Trophoblast cell (in vitro differentiated cells and primary cell): Measurements from ENCODE around the gene CD36.
A peak's percentile ranks its signal among the peaks of the same experiment; 100 is the strongest.

ENCODE experiments used
- DNase-seq, 2 donors: peaks; one replicate each; pipeline ENCODE4 v3.0.0-alpha.2; 2016
- H2AFZ ChIP-seq: 2 replicates; pipeline ENCODE4 v1.6.1; 2013; ENCODE audit warnings: low read length, moderate library complexity, mild to moderate bottlenecking; ENCODE audit not compliant: insufficient read depth, poor library complexity
- H2AK5ac ChIP-seq: 2 replicates; pipeline ENCODE4 v1.6.1; 2013; ENCODE audit warnings: mild to moderate bottlenecking, low read length
- H2BK120ac ChIP-seq: 2 replicates; pipeline ENCODE4 v1.6.1; 2013; ENCODE audit warnings: low read length, mild to moderate bottlenecking, moderate library complexity; ENCODE audit not compliant: insufficient read depth, poor library complexity
- H2BK12ac ChIP-seq: 2 replicates; pipeline ENCODE4 v1.6.1; 2013; ENCODE audit warnings: mild to moderate bottlenecking, low read length, moderate library complexity
- H2BK5ac ChIP-seq: 2 replicates; pipeline ENCODE4 v1.6.1; 2013; ENCODE audit warnings: low read length, low read depth, moderate library complexity, mild to moderate bottlenecking; ENCODE audit not compliant: poor library complexity
- H3K14ac ChIP-seq: 2 replicates; pipeline ENCODE4 v1.6.1; 2013; ENCODE audit warnings: mild to moderate bottlenecking, low read length
- H3K18ac ChIP-seq: 2 replicates; pipeline ENCODE4 v1.6.1; 2013; ENCODE audit warnings: mild to moderate bottlenecking, low read length
- H3K23ac ChIP-seq: 2 replicates; pipeline ENCODE4 v1.6.1; 2013; ENCODE audit warnings: low read length
- H3K27ac ChIP-seq: 2 replicates; pipeline ENCODE4 v1.5.1; 2013; ENCODE audit warnings: low read depth, mild to moderate bottlenecking, inconsistent platforms, low read length, moderate library complexity
- H3K27me3 ChIP-seq: 2 replicates; pipeline ENCODE4 v1.6.1; 2013; ENCODE audit warnings: inconsistent platforms, mild to moderate bottlenecking, low read length, moderate library complexity; ENCODE audit not compliant: insufficient read depth
- H3K36me3 ChIP-seq, 2 experiments: 1 replicate in 1 of 2; 2 replicates in 1 of 2; pipeline ENCODE4 v1.6.1; 2013; ENCODE audit warnings: low read length in 2 of 2, mild to moderate bottlenecking in 2 of 2, moderate library complexity in 1 of 2; ENCODE audit not compliant: insufficient read depth in 2 of 2, control insufficient read depth in 1 of 2
- H3K4ac ChIP-seq: 2 replicates; pipeline ENCODE4 v1.6.1; 2013; ENCODE audit warnings: low read depth, mild to moderate bottlenecking, low read length, moderate library complexity
- H3K4me1 ChIP-seq, 2 experiments: 1 replicate in 1 of 2; 2 replicates in 1 of 2; pipeline ENCODE4 v1.6.1; 2013; ENCODE audit warnings: low read length in 2 of 2, mild to moderate bottlenecking in 2 of 2, moderate library complexity in 1 of 2; ENCODE audit not compliant: insufficient read depth in 2 of 2, control insufficient read depth in 1 of 2
- H3K4me2 ChIP-seq: 2 replicates; pipeline ENCODE4 v1.6.1; 2013; ENCODE audit warnings: inconsistent platforms, mild to moderate bottlenecking, low read length, moderate library complexity
- H3K4me3 ChIP-seq: 2 replicates; pipeline ENCODE4 v1.5.1; 2013; ENCODE audit warnings: mild to moderate bottlenecking, low read depth, low read length, inconsistent platforms
- H3K79me1 ChIP-seq: one replicate; pipeline ENCODE4 v1.6.1; 2013; ENCODE audit warnings: low read length
- H3K79me2 ChIP-seq: 2 replicates; pipeline ENCODE4 v1.6.1; 2013; ENCODE audit warnings: low read length, mild to moderate bottlenecking; ENCODE audit not compliant: control insufficient read depth, insufficient read depth, poor library complexity
- H3K9ac ChIP-seq: 2 replicates; pipeline ENCODE4 v1.6.1; 2013; ENCODE audit warnings: mild to moderate bottlenecking, low read length
- H3K9me3 ChIP-seq: 2 replicates; pipeline ENCODE4 v1.6.1; 2013; ENCODE audit warnings: low read depth, mild to moderate bottlenecking, control low read depth, inconsistent platforms, low read length; ENCODE audit not compliant: insufficient read depth
- H4K12ac ChIP-seq: 2 replicates; pipeline ENCODE4 v1.6.1; 2013; ENCODE audit warnings: low read depth, mild to moderate bottlenecking, low read length, moderate library complexity
- H4K8ac ChIP-seq: 2 replicates; pipeline ENCODE4 v1.6.1; 2013; ENCODE audit warnings: low read depth, mild to moderate bottlenecking, low read length, moderate library complexity
- H4K91ac ChIP-seq: one replicate; pipeline ENCODE4 v1.6.1; 2013; ENCODE audit warnings: low read depth, mild to moderate bottlenecking, low read length, moderate library complexity
- WGBS: extraction: QIAGEN DNeasy Blood & Tissue Kit; methylation state at CpG from one replicate; pipeline ENCODE4 v1.1.7; 2013; ENCODE audit warnings: missing lambda C conversion rate; ENCODE audit not compliant: insufficient read length, insufficient coverage; ENCODE audit errors: extremely low coverage; 5-methylcytosine and 5-hydroxymethylcytosine counted together

The CD36 gene

DNA sequence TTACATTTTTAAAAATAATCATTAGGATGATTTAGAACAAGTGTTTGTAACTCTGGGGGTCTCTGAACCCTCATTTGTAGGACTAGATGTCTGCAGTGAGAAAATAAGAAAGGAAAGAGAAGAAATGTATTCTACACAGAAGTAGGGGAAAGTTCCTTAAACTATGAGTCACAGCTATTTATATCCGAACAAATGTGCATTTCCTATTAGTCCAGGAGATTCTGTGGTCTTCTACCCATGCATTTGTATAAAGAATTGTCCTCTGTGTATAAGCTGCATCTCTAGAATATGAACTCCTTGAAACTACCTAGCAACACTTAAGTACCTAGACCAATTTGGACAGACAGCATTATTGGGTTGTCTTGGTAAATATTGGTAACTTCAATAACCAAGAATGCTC, 15.9 kb upstream of the CD36 start:
- no peaks in the 10 kb centered on the region for H3K79me1 ChIP-seq
- no peak overlapping the region for H2AFZ ChIP-seq
- H3K18ac ChIP-seq = no peak overlapping the region

DNA sequence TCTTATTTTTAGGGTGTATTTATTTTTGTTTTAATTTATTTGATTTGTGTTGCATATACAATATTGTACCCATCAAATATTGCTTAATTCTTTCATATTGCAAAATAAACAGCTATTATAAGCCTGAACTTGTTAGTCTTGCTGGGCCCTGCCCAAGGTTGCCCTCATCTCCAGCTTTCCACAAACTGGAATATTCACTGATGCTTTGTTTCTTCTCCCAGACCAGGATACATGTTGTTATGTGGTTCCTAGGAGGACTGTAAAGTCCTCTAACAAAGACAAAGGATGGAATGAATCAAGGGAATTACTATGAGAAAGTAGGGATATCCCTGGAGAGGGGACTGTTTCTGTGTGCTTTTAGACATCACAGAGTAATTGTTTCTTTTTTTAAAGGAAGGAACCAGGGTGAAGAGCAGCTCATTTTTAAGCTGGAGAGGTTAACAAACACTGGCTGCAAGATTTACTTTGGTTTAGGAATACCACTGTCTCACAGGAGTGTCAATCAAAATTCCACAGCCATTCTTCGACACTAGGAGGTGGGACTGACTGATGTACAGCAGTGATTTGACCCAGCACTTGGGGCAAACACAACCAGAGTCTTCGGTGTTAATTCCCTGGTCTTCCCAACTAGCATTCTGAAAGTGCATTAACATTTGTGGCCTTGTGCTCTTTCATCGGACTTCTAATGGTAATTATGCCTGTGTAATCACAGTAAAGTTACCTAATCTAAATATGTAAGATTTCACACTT, 14.8 kb upstream of the CD36 start:
- H3K18ac ChIP-seq = no peak overlapping the region
- H3K79me2 ChIP-seq = no peaks in the 10 kb centered on the region
- H3K4ac ChIP-seq = no peak overlapping the region
- no peak overlapping the region for H3K4me2 ChIP-seq
- no peak overlapping the region for H3K14ac ChIP-seq
- H3K23ac ChIP-seq = no peak overlapping the region
- WGBS = no CpG with 5 or more reads among the region's 3 CpGs
- H3K36me3 ChIP-seq = no peaks in the 10 kb centered on the region
- H3K79me1 ChIP-seq = no peaks in the 10 kb centered on the region
- H2BK120ac ChIP-seq = no peak overlapping the region
- no peak overlapping the region for H3K4me3 ChIP-seq
- H3K9ac ChIP-seq = no peak overlapping the region
- H4K91ac ChIP-seq = no peak overlapping the region
- no peak overlapping the region for H2BK12ac ChIP-seq
- H2BK5ac ChIP-seq = no peak overlapping the region
- no peak overlapping the region for H2AK5ac ChIP-seq
- no peak overlapping the region for H4K12ac ChIP-seq
- H4K8ac ChIP-seq = peak overlapping the region; percentile 62
- no peak overlapping the region for H3K27ac ChIP-seq
- H3K27me3 ChIP-seq = no peaks in the 10 kb centered on the region
- H3K9me3 ChIP-seq = no peaks in the 10 kb centered on the region
- DNase-seq = no peak
- no peak overlapping the region for H2AFZ ChIP-seq
- peaks cover 0 to 2% of the 10 kb centered on the region in 2 experiments for H3K4me1 ChIP-seq

More for the DNA sequence above, 15.9 kb upstream of the CD36 start:
- Histone ChIP-seq H3K79me2 (no peaks in the 10 kb centered on the region), H3K9me3 (no peaks in the 10 kb centered on the region), H2AK5ac (no peak overlapping the region), H2BK12ac (no peak overlapping the region), H3K27ac (no peak overlapping the region), H4K91ac (no peak overlapping the region), H3K14ac (no peak overlapping the region), H3K9ac (no peak overlapping the region), H3K27me3 (no peaks in the 10 kb centered on the region), H3K4ac (no peak overlapping the region), H2BK120ac (no peak overlapping the region), H3K4me3 (no peak overlapping the region), H4K8ac (no peak overlapping the region), H3K23ac (no peak overlapping the region), H4K12ac (no peak overlapping the region), H2BK5ac (no peak overlapping the region), H3K4me1 (peaks cover 0 to 2% of the 10 kb centered on the region in 2 experiments), H3K36me3 (no peaks in the 10 kb centered on the region), H3K4me2 (no peak overlapping the region)
- no CpG with 5 or more reads among the region's 1 CpG for WGBS
- DNase-seq = no peak

DNA sequence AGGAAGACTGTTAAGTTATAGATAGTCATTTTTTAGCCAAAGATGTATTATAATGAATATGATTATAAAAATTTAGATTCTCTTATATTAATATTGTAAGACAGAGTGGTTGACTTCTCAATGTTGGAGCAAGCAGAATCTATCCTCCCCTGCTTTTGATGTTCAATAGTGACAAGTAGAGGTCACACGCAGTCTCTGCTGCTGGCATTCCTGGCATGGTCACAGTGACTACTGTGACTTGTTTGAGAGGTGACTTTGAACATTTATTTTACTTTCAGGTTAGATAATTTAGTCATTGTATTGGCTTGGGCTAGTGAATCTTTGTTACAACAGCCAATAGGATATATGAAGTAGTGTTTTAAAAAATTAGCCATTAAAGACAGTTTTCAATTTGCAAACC, 13.7 kb upstream of the CD36 start:
- no peak overlapping the region for H3K4me3 ChIP-seq
- H3K23ac ChIP-seq = no peak overlapping the region
- H3K18ac ChIP-seq = no peak overlapping the region
- no peak overlapping the region for H4K91ac ChIP-seq
- no peak overlapping the region for H3K4me2 ChIP-seq
- peaks cover 0 to 4% of the 10 kb centered on the region in 2 experiments for H3K4me1 ChIP-seq
- H3K27ac ChIP-seq = no peak overlapping the region
- no peaks in the 10 kb centered on the region for H3K79me2 ChIP-seq
- H3K9ac ChIP-seq = no peak overlapping the region
- H4K8ac ChIP-seq = no peak overlapping the region
- WGBS = no CpG with 5 or more reads among the region's 1 CpG
- no peak overlapping the region for H2BK5ac ChIP-seq
- H3K4ac ChIP-seq = no peak overlapping the region
- H2AFZ ChIP-seq = no peak overlapping the region
- H2AK5ac ChIP-seq = no peak overlapping the region
- H3K36me3 ChIP-seq = no peaks in the 10 kb centered on the region
- H2BK120ac ChIP-seq = no peak overlapping the region
- no peak overlapping the region for H3K14ac ChIP-seq
- H3K27me3 ChIP-seq = no peaks in the 10 kb centered on the region
- no peak overlapping the region for H4K12ac ChIP-seq
- DNase-seq = no peak
- no peak overlapping the region for H2BK12ac ChIP-seq
- H3K79me1 ChIP-seq = peaks cover 2% of the 10 kb centered on the region
- no peaks in the 10 kb centered on the region for H3K9me3 ChIP-seq

DNA sequence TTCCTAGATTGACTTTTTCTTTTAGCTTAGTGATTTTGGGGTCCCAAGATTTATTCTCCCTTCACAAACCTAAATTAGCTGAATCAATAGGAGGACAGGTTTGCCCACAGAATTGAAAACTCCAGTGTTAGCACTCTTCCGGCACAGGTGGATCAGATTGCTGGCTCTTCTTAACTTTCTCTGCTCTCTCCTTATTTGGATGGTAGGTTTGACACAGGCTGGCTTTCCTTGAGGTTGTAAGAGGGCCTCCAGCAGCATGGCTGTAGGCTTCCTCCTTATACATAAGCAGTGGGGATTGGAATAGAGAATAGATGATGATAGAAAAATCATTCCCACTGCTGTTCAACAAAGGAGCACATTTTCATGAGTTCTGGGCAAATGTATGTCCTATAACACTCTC, 9.4 kb upstream of the CD36 start:
- Histone ChIP-seq H2AFZ (no peak overlapping the region), H3K79me1 (peaks cover 2% of the 10 kb centered on the region), H4K12ac (no peak overlapping the region), H3K9ac (no peak overlapping the region), H3K27ac (peak overlapping the region; percentile 20), H3K4me1 (peaks cover 0 to 2% of the 10 kb centered on the region in 2 experiments), H3K36me3 (no peaks in the 10 kb centered on the region), H2AK5ac (no peak overlapping the region), H3K14ac (no peak overlapping the region), H3K27me3 (no peaks in the 10 kb centered on the region), H2BK12ac (no peak overlapping the region), H3K23ac (no peak overlapping the region), H3K4ac (no peak overlapping the region), H3K4me3 (no peak overlapping the region), H3K79me2 (no peaks in the 10 kb centered on the region), H4K91ac (no peak overlapping the region), H3K18ac (no peak overlapping the region), H2BK120ac (no peak overlapping the region), H3K4me2 (no peak overlapping the region), H2BK5ac (no peak overlapping the region), H3K9me3 (no peaks in the 10 kb centered on the region), H4K8ac (no peak overlapping the region)
- WGBS = no CpG with 5 or more reads among the region's 1 CpG
- DNase-seq = no peak
